K562 (cell line): ENCODE measurements around the gene RFX3.

Experiments used
- KLF6 ChIP-seq: fragments of 250-450 bp; sonication (Bioruptor Pico); IDR thresholded peaks from 2 replicates; pipeline ENCODE4 v1.4.0; 2020; ENCODE audit warnings: mild to moderate bottlenecking, moderate library complexity, borderline replicate concordance
- NR2F6 ChIP-seq: fragments of 450-650 bp; formaldehyde crosslinking; IDR thresholded peaks from 2 replicates; pipeline ENCODE4 v1.4.0; 2020; ENCODE audit warnings: mild to moderate bottlenecking
- TF ChIP-seq, protein P1 (sequence below), 3 experiments: IDR thresholded peaks in 2 of 3; conservative IDR thresholded peaks in 1 of 3; 2 replicates each; pipeline ENCODE4 v1.5.1; 2011 to 2012; ENCODE audit warnings: low read length in 3 of 3, mild to moderate bottlenecking in 3 of 3, control low read depth in 2 of 3, improper control_type of control experiment in 1 of 3, inconsistent platforms in 1 of 3, low read depth in 1 of 3, mixed read lengths in 1 of 3, moderate library complexity in 1 of 3; ENCODE audit not compliant: insufficient read depth in 2 of 3
- TF ChIP-seq, protein P2 (sequence below): fragments of 250-450 bp; sonication (Bioruptor Pico); IDR thresholded peaks from 2 replicates; pipeline ENCODE4 v1.5.0; 2020; ENCODE audit warnings: mild to moderate bottlenecking

DNA sequence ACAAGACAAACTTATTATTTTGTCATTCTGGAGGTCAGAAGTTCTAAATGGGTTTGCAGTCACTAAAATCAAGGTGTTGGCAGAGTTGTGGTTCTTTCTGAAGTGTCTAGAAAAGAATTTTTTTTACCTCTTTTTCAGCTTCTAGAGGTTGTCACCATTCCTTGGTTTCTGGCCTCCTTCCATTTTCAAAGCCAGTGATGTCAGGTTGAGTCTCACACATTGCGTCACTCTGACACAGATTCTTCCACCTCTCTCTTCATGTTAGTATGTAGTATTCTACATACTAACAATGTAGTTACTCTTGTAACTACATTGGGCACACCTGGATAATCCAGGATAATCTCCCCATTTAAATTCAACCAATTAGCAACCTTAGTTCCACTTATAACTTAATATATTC lies 290.3 kb downstream of the RFX3 start:
- TF ChIP-seq, protein P1, sequence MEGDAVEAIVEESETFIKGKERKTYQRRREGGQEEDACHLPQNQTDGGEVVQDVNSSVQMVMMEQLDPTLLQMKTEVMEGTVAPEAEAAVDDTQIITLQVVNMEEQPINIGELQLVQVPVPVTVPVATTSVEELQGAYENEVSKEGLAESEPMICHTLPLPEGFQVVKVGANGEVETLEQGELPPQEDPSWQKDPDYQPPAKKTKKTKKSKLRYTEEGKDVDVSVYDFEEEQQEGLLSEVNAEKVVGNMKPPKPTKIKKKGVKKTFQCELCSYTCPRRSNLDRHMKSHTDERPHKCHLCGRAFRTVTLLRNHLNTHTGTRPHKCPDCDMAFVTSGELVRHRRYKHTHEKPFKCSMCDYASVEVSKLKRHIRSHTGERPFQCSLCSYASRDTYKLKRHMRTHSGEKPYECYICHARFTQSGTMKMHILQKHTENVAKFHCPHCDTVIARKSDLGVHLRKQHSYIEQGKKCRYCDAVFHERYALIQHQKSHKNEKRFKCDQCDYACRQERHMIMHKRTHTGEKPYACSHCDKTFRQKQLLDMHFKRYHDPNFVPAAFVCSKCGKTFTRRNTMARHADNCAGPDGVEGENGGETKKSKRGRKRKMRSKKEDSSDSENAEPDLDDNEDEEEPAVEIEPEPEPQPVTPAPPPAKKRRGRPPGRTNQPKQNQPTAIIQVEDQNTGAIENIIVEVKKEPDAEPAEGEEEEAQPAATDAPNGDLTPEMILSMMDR (IDR thresholded peaks at IDR 0.05 in 2 of 3, conservative IDR thresholded peaks at IDR 0.05 in 1 of 3; ENCODE audit: insufficient read depth in 2 of 3, low read depth in 1 of 3, low read length in 3 of 3), result no peak
- no peak for TF ChIP-seq KLF6
- no peak for TF ChIP-seq NR2F6 (CRISPR knock-in tag)
- TF ChIP-seq, protein P2, sequence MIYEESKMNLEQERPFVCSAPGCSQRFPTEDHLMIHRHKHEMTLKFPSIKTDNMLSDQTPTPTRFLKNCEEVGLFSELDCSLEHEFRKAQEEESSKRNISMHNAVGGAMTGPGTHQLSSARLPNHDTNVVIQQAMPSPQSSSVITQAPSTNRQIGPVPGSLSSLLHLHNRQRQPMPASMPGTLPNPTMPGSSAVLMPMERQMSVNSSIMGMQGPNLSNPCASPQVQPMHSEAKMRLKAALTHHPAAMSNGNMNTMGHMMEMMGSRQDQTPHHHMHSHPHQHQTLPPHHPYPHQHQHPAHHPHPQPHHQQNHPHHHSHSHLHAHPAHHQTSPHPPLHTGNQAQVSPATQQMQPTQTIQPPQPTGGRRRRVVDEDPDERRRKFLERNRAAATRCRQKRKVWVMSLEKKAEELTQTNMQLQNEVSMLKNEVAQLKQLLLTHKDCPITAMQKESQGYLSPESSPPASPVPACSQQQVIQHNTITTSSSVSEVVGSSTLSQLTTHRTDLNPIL (CRISPR knock-in tag), result no peak
